Left cardiac atrium (tissue), 4 donors: Measurements from ENCODE around the gene STX7. TPM values are rescaled to one million over a fixed set of nuclear protein-coding genes. Genes with fewer than 3 reads are reported as not detected.

Source experiments
- ATAC-seq, 2 donors: fragments of 200-7000 bp; cut with Tn5 transposase; one replicate each; pipeline ENCODE4 v1.9.1; 2020; ENCODE audit warnings: mild to moderate bottlenecking in 2 of 2, moderate library complexity in 2 of 2
- DNase-seq: peaks from one replicate; pipeline ENCODE4 v3.0.0-alpha.2; 2020
- intact Hi-C, 2 donors: fragments of 100-400 bp; cut with DNase I; formaldehyde crosslinking; loops; one replicate each; pipeline versions ENCODE4 v1.14.1 to v1.15.1; 2022 to 2023
- total RNA-seq, 2 donors: library from RNA; stranded (reverse); fragmentation: NEBNext Ultra II Directional; extraction: Animal tissue kit (Norgen Biotek cat#: 25700); gene quantifications; one replicate each; pipeline ENCODE4 v1.2.1, GENCODE V29; 2021
- donor health status: DM: no; HTN: yes; CAD: no.
- donor health status: DM: no; HTN: yes; CAD: no; lungs with severe emphysema.
- donor health status: DM: yes; HTN: yes; CAD: no.
- donor health status: Dilated cardiomyopathy.

The STX7 gene
- total RNA-seq, 2 donors from 2014 or later = 46.4 to 53.0 TPM

DNA sequence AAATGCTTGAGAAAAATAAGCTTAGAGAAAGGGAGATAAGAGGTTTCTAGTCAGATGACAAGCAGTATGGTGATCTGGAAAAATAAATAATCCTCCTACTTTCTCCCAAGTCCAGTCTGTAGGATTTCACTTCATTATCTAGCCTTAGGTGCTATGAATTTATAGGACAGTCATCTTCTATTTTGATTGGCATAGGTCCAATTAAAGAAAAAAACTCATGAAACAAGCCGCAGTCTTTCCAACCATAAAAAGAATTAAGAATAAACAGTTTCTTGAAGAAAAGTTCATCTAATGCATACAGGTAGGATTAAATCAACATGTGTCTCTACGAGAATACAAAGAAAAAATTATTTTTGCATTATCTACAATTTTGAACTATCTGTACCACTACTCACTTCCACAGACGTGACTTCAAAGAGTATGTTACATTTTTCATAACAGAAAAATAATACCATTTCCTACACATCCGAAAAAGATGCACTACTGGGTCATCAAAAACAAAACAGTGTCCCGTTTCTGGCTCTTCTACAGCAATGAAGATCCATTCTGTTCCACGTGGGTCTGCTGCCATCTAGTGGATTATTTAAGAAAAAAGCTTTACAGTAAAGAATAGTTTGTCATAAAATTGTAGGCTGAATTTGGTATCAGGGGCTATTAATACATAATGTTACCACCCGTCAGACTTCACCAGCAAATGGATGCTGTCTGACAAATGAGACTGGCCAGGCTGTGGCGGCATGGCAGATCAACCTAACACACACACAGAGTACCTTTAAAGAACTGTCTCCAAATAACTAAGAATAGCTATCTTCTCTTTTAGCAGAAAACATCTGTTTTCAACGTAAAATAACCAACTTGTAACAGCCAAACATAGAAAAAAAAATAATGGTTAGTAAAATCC lies 28.9 kb downstream of the STX7 start:
- intact Hi-C loops = loop anchor here (1.0 to 10.0 kb wide), 4 partner anchors 182 to 559 kb away; no protein-coding TSS in a partner anchor
- ATAC-seq = peak; percentile 65 to 79
- no peak for DNase-seq

DNA sequence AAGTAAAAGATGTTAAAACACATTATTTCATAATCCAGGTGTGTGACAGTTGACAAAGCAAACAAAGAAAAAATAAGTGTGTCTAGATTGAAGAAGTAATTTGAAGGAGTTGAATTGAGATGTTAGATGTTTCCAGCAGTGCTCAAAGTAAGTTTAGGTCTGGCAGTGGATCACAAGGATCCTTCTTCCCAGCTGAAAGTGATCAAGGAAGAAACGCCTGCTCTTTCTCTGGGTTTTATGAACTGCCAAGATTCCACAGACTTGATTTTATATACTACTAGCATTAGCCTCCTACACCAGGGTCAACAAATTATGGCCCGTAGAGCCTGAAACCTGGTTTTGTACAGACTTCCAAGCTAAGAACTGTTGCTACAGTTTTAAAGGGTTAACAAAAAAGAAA lies 30.3 kb downstream of the STX7 start:
- ATAC-seq (no peak), DNase-seq (no peak)
- intact Hi-C loops = loop anchor here (2.0 to 10.0 kb wide), 3 partner anchors 180 to 558 kb away; no protein-coding TSS in a partner anchor

DNA sequence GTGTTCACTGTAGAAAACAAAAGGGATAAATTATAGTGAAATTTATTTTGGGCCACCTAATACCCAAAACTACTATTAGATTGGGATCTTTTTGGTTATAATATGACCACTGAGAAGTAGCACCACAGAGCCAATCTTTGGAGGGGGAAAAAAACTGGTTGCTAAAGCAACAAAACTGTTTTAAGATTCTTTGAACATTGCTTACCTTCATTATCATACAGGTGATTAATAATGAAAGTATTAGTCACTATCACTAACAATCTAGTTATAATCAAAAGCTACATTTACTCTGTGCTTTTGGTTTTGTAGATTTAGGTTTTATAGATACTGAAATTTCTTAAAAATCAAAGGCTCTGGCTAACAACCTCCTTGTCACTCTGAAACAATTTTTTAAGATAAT lies 31.7 kb downstream of the STX7 start:
- intact Hi-C loops = loop anchor here (5.0 to 10.0 kb wide), 2 partner anchors 179 to 556 kb away; no protein-coding TSS in a partner anchor
- no peak for ATAC-seq
- DNase-seq = no peak

DNA sequence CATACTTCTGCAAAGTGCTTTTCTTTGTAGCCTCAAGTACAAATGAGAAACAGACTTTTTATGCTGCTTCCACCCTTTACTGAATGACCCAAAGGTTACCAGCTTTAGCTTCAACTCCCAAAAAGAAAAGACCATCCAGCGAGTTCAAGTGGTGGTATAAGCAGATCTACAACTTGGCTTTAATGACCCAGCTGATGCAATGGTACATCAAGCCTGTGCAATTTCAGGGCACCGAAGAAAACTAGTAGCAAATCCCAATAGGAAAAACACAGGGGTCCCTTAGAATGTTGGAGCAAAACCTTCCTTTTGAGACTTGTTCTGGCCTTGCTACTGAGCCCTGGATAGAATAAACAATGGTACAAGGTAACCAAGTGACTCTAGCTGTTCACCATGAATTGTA lies 33.8 kb downstream of the STX7 start:
- DNase-seq (no peak), ATAC-seq (no peak)
- intact Hi-C loops = no loop called here

DNA sequence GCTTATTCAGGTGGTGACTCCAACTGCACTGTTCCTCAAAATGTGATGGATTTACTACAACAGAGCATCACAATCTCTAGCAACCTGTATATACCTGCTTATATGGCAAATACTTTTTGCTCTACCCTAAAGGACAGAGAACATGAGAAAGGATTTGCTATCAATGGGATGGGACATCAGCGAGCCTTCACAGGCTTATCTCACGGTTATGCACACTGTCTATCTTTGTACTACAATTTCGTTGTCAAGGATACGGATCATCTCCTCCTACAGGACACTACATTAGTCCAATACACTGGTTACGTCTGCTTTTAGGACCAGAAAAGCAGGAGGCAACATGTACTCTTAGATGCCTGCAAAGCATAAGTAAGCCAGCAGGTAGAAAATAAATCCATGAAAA lies 34.2 kb downstream of the STX7 start:
- intact Hi-C loops = no loop called here
- ATAC-seq (no peak), DNase-seq (no peak)

DNA sequence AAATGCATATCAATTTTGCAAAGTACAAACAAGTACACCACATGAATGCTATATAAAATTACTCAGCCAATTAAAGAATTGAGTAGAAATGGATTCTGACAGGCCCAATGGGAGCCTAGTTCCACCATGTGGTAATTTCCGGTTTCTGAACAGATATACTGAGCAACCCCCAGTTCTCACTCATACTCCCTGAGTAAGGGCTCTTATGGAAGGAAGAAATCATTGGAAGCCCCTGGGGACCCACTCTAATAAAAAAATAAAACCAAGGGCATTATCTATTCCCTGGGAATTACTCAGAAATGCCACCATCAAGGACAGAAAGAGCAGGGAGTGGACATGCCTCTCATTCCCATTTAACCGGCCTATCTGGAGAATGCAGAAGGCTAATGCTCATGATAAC lies 34.6 kb downstream of the STX7 start:
- DNase-seq = no peak
- intact Hi-C loops = no loop called here
- no peak for ATAC-seq

DNA sequence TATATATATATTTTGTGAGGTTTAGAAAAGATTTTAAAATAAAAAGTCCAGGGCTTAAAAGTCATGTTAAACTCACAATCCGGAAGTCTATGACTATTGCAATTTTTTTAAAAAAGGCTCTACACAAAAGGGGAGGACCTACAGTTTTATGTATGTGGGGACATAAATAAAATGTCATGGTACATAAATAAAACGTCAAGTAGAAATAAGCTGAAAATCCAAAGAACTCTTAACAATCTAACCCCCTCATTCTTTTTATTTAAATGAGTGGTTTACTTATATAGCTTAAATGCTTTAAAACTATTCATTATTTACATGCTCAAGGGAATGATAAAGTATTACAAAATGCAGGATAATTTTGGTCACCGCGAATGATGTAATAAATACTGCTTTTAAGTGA lies 36.2 kb downstream of the STX7 start:
- DNase-seq (no peak), ATAC-seq (no peak)
- intact Hi-C loops = no loop called here

DNA sequence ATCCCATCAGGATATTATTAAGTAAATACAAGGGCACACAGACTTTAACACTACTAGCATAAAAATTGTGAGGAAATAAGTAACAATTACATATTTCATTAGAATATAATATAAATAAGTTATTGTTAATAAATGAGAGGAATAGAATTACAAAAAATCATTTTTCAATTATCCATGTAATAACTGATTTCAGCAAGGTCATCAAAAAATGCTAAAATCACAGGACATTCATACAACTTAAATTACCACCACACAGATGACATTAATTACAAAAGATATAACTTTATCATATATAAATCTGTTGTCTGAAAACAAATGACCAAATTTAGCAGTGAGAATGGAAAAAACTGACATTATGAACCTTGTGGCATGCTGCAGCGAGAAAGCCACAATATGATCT lies 37.0 kb downstream of the STX7 start:
- no peak for DNase-seq
- intact Hi-C loops = no loop called here
- no peak for ATAC-seq

DNA sequence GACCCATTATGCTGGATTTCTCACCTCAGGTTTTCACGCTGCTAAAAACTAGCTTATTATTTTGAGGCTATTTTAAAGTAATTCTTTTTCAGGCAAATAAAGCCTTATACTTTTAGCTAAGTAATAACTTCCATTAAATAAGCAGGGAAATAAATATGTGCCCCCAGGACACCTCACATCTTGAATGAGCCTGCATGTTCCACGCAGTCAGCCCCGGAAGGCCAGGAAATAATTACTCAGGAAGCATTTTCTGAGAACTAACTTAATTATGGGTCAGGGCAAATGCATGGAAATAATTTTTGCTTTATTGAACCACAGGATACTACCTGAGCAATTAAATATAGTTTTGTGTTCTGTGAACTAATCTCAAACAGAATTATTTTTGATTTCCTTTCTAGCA lies 41.1 kb downstream of the STX7 start:
- no peak for DNase-seq
- intact Hi-C loops = no loop called here
- ATAC-seq = no peak

DNA sequence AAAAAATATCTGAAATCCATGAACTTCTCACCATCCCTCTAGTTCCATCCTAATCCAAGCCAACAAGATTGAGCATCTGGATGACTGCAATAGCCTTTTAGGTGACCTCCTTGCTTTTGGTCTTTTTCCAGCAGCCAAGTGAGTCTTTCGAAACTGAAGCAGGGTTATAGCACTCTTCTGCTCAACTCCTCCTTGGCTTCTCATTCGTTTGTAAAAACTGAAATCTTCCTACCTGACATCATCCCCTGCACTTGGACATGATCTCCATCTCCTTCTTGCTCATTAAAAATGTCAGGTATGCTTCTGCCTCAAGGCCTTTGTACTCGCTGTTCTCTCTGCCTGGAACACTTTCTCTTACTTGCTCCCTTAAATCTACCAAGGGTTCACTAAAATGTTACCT lies 46.0 kb downstream of the STX7 start:
- intact Hi-C loops = no loop called here
- ATAC-seq (no peak), DNase-seq (no peak)

DNA sequence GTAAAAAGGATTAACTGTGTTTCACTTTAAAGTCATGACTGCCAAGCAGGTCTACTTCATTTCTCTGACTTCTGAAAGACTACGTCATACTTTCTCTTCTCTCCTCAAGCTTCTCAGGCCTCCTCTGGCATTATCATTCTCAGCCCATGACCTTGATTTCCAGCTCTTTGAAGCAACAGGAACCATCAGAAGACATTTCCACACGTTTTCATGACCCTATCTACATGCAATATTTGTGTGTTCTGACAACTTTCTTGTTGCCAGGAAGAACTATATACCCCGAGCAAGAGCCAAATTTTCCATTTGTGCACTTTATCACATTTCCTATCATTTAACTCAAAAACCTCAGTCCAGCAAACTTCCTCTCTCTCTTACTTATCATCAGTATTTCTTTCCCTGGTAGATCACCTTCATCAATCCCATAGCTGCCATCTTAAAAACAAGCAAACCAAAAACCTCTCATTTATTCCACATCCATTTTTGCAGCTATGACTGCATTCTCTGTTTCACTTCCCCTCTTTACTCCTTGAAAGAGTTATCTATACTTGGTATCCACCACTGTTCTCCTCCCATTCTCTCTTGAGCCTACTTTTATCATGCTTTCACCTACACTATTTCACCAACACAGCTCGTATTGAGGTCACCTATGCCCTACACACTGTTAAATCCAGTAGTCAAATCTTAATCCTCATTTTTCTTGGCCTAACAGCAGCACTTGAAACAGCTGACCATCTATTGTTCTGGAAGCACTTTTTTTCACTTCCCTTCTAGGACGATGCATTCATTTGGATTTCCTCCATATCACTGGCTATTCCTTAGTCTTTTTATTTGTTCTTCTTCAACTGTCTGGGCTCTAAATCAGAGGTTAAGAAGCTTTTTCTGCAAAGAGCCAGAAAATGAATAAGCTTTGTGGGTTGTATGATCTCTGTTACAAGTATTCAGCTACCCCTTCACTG lies 47.1 kb downstream of the STX7 start:
- DNase-seq (no peak), ATAC-seq (no peak)
- intact Hi-C loops = no loop called here

DNA sequence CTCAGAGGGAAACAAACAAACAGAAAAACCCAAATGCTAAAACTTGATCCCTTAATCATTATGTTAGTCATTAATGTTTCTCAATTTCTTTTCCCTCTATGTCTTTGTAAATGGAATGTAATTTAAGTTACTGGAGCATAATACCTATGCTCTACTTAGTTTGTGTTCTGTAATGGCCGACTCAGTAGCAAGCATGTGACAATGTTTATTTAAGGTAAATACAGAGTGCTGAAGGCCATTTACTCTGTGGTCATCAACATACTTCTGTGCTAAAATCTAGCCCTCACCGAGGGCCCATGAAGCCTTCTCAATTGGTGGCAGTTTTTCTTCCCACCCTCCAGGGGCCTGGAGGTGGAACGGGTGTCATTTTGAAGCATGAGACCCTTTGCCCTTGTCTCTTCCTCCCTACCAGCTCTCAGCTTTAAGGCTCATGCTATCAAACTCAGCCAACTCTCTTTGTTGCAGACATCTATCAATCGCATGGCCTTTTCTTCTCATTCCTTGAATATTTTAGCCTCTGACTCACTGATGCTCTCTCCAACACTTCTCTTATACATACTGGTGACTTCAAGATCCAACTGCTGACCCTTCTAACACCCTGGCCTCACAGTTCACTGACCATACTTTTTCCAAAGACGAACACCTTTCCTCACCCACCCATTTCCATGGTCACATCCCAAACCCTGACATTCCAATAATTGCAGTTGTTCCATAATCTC lies 48.2 kb downstream of the STX7 start:
- intact Hi-C loops = no loop called here
- ATAC-seq (no peak), DNase-seq (no peak)

DNA sequence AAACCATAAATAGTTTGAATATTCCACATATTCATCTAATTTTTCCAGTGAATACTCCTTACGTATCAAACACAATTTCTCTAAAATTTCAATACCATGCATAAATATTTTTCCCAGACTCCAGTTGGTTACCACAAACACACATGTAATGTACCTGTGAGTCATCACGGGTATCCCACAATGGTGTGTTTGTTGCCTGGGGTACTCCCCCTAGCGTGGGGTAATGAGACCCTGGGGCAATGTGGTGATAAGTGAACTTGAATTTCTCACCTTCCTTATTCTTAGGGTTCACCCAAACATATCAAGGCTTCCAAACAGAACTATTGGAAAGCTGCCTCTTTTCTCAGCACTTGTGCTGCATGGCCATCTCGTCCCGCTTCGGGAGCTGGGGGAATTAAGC lies 51.0 kb downstream of the STX7 start:
- intact Hi-C loops = no loop called here
- ATAC-seq = no peak

DNA sequence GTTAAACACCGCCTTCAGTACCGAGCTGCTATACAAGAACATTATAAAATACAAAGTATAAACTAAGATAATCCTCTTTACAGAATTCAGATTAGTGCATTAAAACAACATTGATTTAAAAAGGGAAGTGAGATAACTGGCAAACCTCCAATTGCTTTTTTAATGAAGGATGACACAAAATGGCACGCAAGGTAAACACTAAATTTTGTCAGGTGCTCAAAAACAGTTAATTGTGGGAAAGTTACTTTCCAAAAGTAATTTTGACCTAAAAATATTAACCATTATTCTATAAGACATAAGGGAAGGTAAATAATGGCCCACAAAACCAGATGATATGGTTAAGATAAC lies 53.3 kb downstream of the STX7 start:
- no peak for ATAC-seq
- intact Hi-C loops = loop anchor here in 1 of 2 donors (10.0 kb wide), 1 partner anchor 155 kb away; no protein-coding TSS in a partner anchor
- no peak for DNase-seq

More for the DNA sequence above, 51.0 kb downstream of the STX7 start:
- DNase-seq = no peak

DNA sequence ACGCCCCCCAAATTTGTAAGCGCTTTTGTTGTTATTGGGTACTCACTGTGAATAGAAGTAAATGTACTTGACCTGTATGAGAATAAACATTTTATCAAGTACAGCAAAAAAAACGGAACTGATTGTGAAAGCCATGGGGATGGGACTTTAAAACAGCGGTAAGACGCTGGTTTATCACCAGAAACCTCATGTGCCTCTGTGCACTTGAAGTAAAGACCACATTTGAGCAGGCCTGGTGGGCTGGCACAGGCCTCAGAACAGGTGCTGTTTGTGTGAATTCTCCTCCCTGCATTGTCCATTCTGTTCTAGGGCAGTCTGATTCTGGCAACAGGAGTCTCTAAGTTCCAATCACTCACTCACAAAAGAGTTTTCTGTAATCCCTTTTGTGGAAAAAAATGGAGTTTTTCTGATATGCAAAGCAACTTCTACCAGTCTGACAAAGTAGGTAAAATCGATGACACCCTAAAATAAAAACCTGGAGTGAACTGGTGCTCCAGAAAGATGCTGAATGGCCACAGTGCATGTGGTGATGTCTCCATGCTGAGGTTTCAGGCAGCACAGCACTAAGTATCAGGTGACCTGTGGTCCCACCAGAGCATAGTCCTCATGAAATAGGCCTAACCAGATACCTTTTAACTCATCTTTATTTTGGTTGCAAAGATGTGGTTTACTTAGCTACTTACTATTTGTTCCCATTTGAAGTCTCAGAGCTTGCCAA lies 53.9 kb downstream of the STX7 start:
- no peak for ATAC-seq
- DNase-seq = no peak
- intact Hi-C loops = loop anchor here in 1 of 2 donors (10.0 kb wide), 1 partner anchor 154 kb away; no protein-coding TSS in a partner anchor

DNA sequence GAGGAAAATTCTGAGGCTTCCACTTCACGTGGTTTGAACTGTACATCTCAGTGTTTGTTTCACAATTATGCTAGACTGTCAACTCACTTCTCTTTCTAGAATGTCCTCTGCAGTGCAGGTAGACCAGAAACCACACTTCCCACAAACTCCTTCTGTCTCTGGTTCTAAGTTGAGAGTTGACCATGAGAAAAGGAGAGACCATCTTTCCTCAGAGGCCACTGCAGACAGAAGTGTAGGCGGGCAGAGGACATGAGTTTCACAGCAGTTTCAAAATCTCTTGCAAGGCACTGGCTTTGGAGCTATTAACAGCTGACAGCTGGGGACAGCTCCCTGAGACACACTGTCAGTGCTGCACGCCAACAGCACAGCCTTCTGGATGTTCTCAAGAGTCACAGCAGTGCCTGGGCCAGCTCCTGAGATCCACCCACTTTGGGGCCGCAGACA lies 56.2 kb downstream of the STX7 start:
- DNase-seq (peak; percentile 58), ATAC-seq (peak; percentile 90 to 95)
- intact Hi-C loops = loop anchor here in 1 of 2 donors (10.0 kb wide), 1 partner anchor 152 kb away; no protein-coding TSS in a partner anchor

DNA sequence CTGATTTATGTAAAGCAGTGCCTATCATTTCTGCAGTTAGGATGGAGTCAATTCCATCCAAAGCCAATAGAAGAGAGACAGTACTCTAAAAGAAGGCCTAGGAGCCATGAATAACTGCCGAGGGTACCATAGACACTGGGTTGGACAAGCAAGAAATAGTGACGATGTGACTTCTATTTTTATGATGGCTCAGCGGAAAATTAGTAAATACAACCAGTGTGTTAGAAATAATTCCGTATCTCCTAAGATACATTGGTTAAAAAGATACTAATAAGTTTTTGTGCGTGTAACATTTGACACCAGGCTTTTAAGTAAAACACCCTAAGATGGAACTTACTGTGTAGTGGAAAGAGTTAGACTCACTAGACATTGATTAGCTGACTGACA lies 66.1 kb downstream of the STX7 start:
- intact Hi-C loops = no loop called here

DNA sequence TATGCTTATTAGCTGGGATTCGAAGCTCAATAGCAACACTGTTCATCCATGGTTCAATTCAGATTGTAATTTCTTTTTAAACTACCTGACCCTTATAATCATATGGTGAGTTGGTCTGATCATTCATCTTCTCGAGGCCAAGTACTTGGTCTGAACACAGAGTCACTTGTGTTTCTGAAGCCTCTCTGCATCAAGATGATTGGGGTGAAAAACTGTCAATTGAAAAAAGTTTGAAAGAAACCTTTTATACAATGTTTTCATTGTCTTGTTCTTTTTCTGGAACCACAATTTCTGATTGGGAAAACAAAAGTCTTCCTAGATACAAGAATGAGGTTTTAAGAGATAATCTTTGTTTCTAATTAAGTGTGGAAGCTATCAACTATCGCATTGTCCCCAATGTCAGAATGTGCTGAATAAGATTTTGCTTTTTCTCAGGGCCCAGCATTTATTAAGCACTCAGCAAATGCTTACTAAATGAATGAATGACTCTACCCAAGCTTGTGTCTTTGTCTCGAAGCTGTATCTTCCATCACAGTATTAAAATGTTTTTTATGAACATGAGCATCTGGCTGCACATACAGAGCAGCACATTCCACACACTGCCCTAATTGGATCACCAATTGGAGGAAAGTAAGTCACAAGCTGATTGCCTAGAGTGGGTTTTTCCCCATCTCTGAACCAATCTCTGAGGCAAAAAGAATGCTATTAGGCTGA lies 66.6 kb downstream of the STX7 start:
- intact Hi-C loops = no loop called here
- ATAC-seq (no peak), DNase-seq (no peak)

More for the DNA sequence above, 66.1 kb downstream of the STX7 start:
- no peak for DNase-seq
- no peak for ATAC-seq
